ENCODE data around the gene PCDHGB5.

DNA sequence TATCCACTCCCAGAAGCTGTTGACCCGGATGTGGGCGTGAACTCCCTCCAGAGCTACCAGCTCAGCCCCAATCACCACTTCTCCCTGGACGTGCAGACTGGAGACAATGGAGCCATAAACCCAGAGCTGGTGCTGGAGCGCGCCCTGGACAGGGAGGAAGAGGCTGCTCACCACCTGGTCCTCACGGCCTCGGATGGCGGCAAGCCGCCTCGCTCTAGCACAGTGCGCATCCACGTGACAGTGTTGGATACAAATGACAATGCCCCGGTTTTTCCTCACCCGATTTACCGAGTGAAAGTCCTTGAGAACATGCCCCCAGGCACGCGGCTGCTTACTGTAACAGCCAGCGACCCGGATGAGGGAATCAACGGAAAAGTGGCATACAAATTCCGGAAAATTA lies 4.5 kb upstream of the PCDHGB5 start:
- TF ChIP-seq CTCF (IDR thresholded peaks at IDR 0.05; ENCODE audit: poor library complexity, severe bottlenecking) (no peak), REST (IDR thresholded peaks at IDR 0.05; ENCODE audit: borderline replicate concordance) (no peak), RAD21 (conservative IDR thresholded peaks at IDR 0.05) (no peak), EZH2 (IDR thresholded peaks at IDR 0.05; ENCODE audit: borderline replicate concordance, insufficient read depth, low read length, poor library complexity, severe bottlenecking) (no peak), TAF1 (IDR thresholded peaks at IDR 0.05; ENCODE audit: low read depth) (no peak)

Data from neural cell (in vitro differentiated cells).